LNCaP clone FGC (cell line): ENCODE measurements around the gene CHST13.

Source experiments
- DNase-seq: peaks from one replicate; pipeline ENCODE4 v3.0.0-alpha.2; 2011; ENCODE audit warnings: low read depth
- H3K4me3 ChIP-seq: 2 replicates; pipeline ENCODE4 v1.5.1; 2011; ENCODE audit warnings: mild to moderate bottlenecking, low read depth, low read length, control low read depth
- CTCF ChIP-seq: IDR thresholded peaks from 2 replicates; pipeline ENCODE4 v1.5.1; 2012; ENCODE audit warnings: mild to moderate bottlenecking; ENCODE audit not compliant: control insufficient read depth, insufficient read depth; ENCODE audit errors: extremely low read depth

The CHST13 gene

DNA sequence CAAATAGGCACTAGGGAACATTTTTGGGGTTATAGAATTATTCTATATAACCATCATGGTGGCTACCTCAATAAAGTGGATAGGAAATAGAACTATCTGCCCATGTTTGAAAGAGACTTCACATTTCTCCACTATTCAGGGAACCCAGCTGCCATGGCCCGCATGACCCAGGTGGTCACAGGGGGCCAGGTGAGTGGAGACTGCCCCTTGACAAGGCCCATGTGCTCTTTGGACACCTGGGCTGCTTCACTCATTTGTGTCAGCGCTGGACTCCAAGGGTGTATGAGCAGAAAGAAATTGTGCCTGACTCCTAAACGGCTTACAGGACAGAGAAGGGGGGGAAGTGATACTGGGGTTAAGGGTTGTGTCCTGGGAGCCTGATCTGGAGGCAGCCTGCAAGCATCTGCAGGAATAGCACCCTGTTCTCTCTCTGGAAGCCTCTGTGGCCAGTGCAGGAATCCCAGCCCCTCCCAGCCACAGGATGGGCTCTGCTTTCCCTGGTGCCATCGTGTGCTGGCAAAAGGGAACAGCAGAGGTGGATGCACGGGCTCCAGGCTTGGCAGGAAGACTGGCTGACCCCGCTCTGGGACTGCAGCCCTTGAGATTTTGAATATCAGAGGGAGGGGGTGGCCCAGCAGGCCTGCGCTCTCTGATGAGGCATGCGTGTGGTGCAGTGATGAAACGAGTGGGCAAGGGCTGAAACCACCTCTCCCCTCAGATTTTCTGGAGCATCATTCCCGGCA, 43.9 kb downstream of the CHST13 start:
- no peak for DNase-seq
- no peak overlapping the region for H3K4me3 ChIP-seq
- TF ChIP-seq CTCF: peak; percentile 31

DNA sequence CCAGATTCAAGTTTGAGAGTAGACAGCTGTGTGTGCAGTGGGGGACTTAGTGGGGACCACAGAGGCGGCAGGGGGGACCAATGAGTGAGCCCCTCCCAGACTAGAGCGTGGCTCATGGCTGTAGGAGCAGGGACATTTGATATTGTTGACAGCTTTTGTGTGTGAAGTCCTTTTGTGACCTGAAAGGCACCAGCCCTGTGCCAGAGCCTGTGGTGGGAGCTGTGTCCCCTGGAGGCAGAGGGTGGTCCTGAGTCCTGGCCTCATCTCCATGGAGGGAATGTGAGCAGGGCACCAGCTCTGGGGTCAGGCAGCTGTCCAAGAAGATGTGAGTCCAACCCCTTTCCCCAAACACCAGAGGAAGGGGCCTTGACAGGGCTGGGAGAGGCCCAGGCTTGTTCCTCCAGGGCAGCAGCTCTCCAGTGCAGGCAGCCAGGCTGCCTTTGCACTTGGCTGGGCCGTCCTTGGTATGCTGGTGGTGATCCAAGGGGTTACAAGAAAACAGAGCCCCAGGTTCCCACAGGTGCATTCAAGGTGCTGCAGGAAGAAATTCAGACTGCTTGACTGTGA, 44.9 kb downstream of the CHST13 start:
- DNase-seq: no peak
- no peak for TF ChIP-seq CTCF
- H3K4me3 ChIP-seq: no peak overlapping the region

DNA sequence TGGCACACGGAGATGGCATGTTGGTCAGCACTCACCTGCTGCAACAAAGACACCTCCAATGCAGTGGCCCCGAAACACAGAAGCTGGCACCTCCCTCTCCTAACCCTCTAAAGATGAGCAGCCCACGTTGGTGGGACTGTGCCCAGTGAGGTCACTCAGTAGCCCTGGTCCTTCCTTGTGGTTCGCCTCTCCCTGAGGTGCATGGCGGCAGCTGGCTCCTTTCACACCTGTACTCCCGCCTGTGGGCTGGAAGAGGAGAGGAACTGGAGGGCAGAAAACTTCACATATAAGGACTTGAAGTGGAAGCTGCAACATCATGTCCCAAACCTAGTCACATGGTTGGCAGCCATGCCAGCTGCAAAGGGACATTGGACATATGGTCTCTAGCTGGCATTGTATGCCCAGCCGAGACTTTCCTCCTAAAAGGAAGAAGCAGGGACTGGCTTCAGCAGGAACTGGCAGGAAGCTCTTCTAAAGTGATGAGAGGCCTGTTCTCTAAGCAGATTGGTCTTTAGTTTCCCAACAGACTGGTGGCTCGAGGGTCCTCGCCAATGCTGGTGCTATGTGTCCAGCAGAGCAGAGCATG, 45.5 kb downstream of the CHST13 start:
- DNase-seq: no peak
- no peak for TF ChIP-seq CTCF
- H3K4me3 ChIP-seq: no peak overlapping the region

DNA sequence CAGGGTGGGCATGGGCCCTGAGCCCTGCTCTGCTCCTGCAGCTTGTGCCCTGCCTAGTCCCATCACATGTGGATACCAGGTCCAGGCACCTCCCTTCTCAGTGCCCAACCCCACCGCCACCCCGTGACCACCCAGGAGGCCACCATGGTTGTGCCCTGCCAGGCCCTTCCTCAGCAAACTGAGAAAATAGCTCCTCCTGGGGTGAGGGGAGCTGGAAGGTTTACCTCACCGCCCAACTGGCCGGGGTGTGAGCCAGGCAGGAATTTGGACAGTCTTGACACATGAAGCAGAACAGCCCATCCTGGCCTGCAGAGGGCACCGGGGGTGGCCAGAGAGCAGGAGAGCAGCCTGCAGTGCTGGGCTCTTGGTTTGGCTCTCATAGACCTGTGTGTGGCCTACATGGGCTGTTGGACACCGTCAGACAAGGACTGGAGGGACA, 46.2 kb downstream of the CHST13 start:
- no peak for TF ChIP-seq CTCF
- DNase-seq: no peak
- H3K4me3 ChIP-seq: no peak overlapping the region

- no peak for TF ChIP-seq CTCF
- H3K4me3 ChIP-seq: no peak overlapping the region
- DNase-seq: no peak
Measured at GRCh38 chr3:126571078-126571477, 47.1 kb downstream of the CHST13 start.

DNA sequence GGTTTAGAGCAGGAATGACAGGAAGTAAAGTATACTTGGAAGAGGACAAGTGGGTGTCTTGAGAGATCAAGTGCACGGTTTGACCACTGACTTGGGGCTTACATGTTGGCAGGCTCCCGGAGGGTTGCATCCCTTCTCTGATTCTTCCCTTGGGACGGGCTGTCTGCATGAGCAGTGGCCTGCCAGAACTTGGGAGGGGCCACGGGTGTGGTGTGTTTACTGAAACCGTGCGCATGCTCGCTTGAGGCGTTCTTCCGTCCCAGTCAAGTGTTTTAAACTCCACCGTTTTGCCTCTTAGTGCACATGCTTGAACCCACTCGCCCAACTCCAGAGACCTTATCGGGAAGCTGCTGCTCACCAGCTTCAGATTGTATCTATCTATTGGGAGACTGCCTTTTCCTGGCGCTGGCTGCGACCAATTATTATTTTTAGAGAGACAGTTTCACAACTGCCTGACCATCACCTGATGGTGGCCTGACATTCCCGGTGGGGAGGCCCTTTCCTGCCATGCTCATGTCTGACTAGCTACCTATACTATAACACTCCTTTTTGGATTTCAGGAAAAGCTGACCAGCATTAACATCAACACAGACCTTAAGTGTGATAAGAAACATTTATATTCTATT, 49.6 kb downstream of the CHST13 start:
- DNase-seq: no peak
- no peak for TF ChIP-seq CTCF
- no peak overlapping the region for H3K4me3 ChIP-seq

DNA sequence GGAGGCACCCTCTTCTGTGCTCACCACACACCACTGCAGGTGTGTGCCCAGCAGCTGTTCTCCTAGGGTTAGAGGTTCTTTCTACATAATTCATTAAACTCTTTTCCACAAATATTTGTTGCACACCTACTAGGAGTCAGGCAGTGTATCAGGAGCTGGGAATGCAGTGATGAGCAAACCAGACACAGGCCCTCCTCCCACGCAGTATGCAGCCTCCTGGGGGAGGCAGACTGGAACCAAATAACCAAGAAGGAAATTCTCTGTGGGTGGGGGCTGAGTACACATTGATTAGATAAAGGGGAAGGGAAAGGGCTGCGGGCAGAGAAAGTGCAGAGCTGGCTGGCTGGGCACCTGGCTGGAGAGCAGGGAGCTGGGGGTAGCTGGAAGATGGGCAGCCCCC, 53.3 kb downstream of the CHST13 start:
- TF ChIP-seq CTCF: no peak
- DNase-seq: no peak
- H3K4me3 ChIP-seq: no peak overlapping the region
